T-helper 17 cell (primary cell): ENCODE measurements around the gene RUVBL1. TPM values are rescaled to one million over a fixed set of nuclear protein-coding genes. Genes with fewer than 3 reads are reported as not detected.

Experiments
- ATAC-seq: fragments of 150-1000 bp; cut with Tn5 transposase; 2 replicates; pipeline ENCODE4 v1.10.0; 2021; ENCODE audit warnings: mild to moderate bottlenecking, moderate library complexity
- DNase-seq, 3 donors: peaks; one replicate each; pipeline versions ENCODE4 v3.0.0 to v3.0.0-alpha.2; 2020 to 2021
- H3K9me3 ChIP-seq: one replicate; pipeline ENCODE4 v1.7.0; 2013; ENCODE audit warnings: low read length, mild to moderate bottlenecking; ENCODE audit not compliant: control insufficient read depth, poor library complexity, severe bottlenecking
- H3K27ac Mint-ChIP-seq: one replicate; pipeline ENCODE4 v1.8.0; 2022; ENCODE audit warnings: mild to moderate bottlenecking, moderate library complexity, mixed read lengths
- H3K27me3 Mint-ChIP-seq: one replicate; pipeline ENCODE4 v1.8.0; 2022; ENCODE audit warnings: mixed read lengths
- H3K36me3 Mint-ChIP-seq: one replicate; pipeline ENCODE4 v1.8.0; 2022; ENCODE audit warnings: low read depth, mixed read lengths
- H3K4me1 Mint-ChIP-seq: one replicate; pipeline ENCODE4 v1.8.0; 2022; ENCODE audit warnings: mild to moderate bottlenecking, mixed read lengths
- H3K4me3 Mint-ChIP-seq: one replicate; pipeline ENCODE4 v1.8.0; 2022; ENCODE audit warnings: mild to moderate bottlenecking, moderate library complexity, mixed read lengths
- total RNA-seq, 4 donors: library from RNA in 2 of 4; stranded (reverse) in 2 of 4; gene quantifications; one replicate each; pipeline ENCODE4 v1.2.3 and lab custom pipeline; 2022 to 2026

RUVBL1 gene
- total RNA-seq, 2 donors from 2014 or later = 18.5 to 21.3 TPM

GRCh38 chr3:128083980-128084674 is 39.5 kb downstream of the RUVBL1 start:
- Mint-ChIP-seq H3K27me3 (no peaks in the 10 kb centered on the region), H3K36me3 (peaks cover 2% of the 10 kb centered on the region), H3K4me3 (no peak overlapping the region), H3K27ac (no peak overlapping the region), H3K4me1 (peaks cover 2% of the 10 kb centered on the region)
- no peak for ATAC-seq
- no peak for DNase-seq
- no peaks in the 10 kb centered on the region for H3K9me3 ChIP-seq

GRCh38 chr3:128083396-128083795 is 40.2 kb downstream of the RUVBL1 start:
- H3K4me1 Mint-ChIP-seq = peaks cover 2% of the 10 kb centered on the region
- no peaks in the 10 kb centered on the region for H3K27me3 Mint-ChIP-seq
- peaks cover 2% of the 10 kb centered on the region for H3K36me3 Mint-ChIP-seq
- H3K4me3 Mint-ChIP-seq = no peak overlapping the region
- DNase-seq (no peak), ATAC-seq (no peak)
- H3K27ac Mint-ChIP-seq = no peak overlapping the region
- no peaks in the 10 kb centered on the region for H3K9me3 ChIP-seq

GRCh38 chr3:128082546-128082945 is 41.1 kb downstream of the RUVBL1 start:
- H3K36me3 Mint-ChIP-seq = peaks cover 2% of the 10 kb centered on the region

GRCh38 chr3:128081846-128082245 is 41.8 kb downstream of the RUVBL1 start:
- peak overlapping the region; percentile 32 for H3K27ac Mint-ChIP-seq
- H3K36me3 Mint-ChIP-seq = no peaks in the 10 kb centered on the region
- no peaks in the 10 kb centered on the region for H3K27me3 Mint-ChIP-seq
- ATAC-seq (no peak), DNase-seq (no peak)
- H3K4me1 Mint-ChIP-seq = no peaks in the 10 kb centered on the region
- no peaks in the 10 kb centered on the region for H3K9me3 ChIP-seq
- no peak overlapping the region for H3K4me3 Mint-ChIP-seq

More at GRCh38 chr3:128082546-128082945, 41.1 kb downstream of the RUVBL1 start:
- peak overlapping the region; percentile 32 for H3K27ac Mint-ChIP-seq
- no peaks in the 10 kb centered on the region for H3K27me3 Mint-ChIP-seq
- DNase-seq = no peak
- no peak overlapping the region for H3K4me3 Mint-ChIP-seq
- peaks cover 2% of the 10 kb centered on the region for H3K4me1 Mint-ChIP-seq
- H3K9me3 ChIP-seq = no peaks in the 10 kb centered on the region
- ATAC-seq = no peak

- no peak for ATAC-seq
- no peaks in the 10 kb centered on the region for H3K9me3 ChIP-seq
- H3K36me3 Mint-ChIP-seq = no peaks in the 10 kb centered on the region
- no peaks in the 10 kb centered on the region for H3K4me1 Mint-ChIP-seq
- H3K4me3 Mint-ChIP-seq = no peak overlapping the region
- H3K27me3 Mint-ChIP-seq = no peaks in the 10 kb centered on the region
- H3K27ac Mint-ChIP-seq = no peak overlapping the region
- DNase-seq = no peak
Measured at GRCh38 chr3:128081226-128081625, 42.4 kb downstream of the RUVBL1 start.

GRCh38 chr3:128080323-128081080 is 43.1 kb downstream of the RUVBL1 start:
- H3K27me3 Mint-ChIP-seq = no peaks in the 10 kb centered on the region
- no peak overlapping the region for H3K4me3 Mint-ChIP-seq
- no peak for ATAC-seq
- H3K9me3 ChIP-seq = no peaks in the 10 kb centered on the region
- DNase-seq = no peak
- no peak overlapping the region for H3K27ac Mint-ChIP-seq
- no peaks in the 10 kb centered on the region for H3K36me3 Mint-ChIP-seq
- peaks cover 4% of the 10 kb centered on the region for H3K4me1 Mint-ChIP-seq

- H3K36me3 Mint-ChIP-seq = no peaks in the 10 kb centered on the region
- H3K27ac Mint-ChIP-seq = no peak overlapping the region
- H3K4me1 Mint-ChIP-seq = peaks cover 8% of the 10 kb centered on the region
- no peak for DNase-seq
- no peaks in the 10 kb centered on the region for H3K27me3 Mint-ChIP-seq
- H3K9me3 ChIP-seq = no peaks in the 10 kb centered on the region
- no peak for ATAC-seq
- no peak overlapping the region for H3K4me3 Mint-ChIP-seq
Measured at GRCh38 chr3:128079823-128080222, 43.8 kb downstream of the RUVBL1 start.

GRCh38 chr3:128078875-128079274 is 44.7 kb downstream of the RUVBL1 start:
- no peaks in the 10 kb centered on the region for H3K9me3 ChIP-seq
- H3K4me3 Mint-ChIP-seq = no peak overlapping the region
- no peak for DNase-seq
- peak overlapping the region; percentile 4 for H3K27ac Mint-ChIP-seq
- no peaks in the 10 kb centered on the region for H3K36me3 Mint-ChIP-seq
- H3K27me3 Mint-ChIP-seq = no peaks in the 10 kb centered on the region
- ATAC-seq = no peak
- peaks cover 9% of the 10 kb centered on the region for H3K4me1 Mint-ChIP-seq

- H3K27me3 Mint-ChIP-seq = no peaks in the 10 kb centered on the region
- DNase-seq (no peak), ATAC-seq (no peak)
- H3K4me3 Mint-ChIP-seq = no peak overlapping the region
- H3K36me3 Mint-ChIP-seq = no peaks in the 10 kb centered on the region
- H3K27ac Mint-ChIP-seq = peak overlapping the region; percentile 4
- no peaks in the 10 kb centered on the region for H3K9me3 ChIP-seq
- peaks cover 9% of the 10 kb centered on the region for H3K4me1 Mint-ChIP-seq
Measured at GRCh38 chr3:128078322-128078721, 45.3 kb downstream of the RUVBL1 start.

- DNase-seq = no peak
- Mint-ChIP-seq H3K4me1 (peaks cover 9% of the 10 kb centered on the region), H3K36me3 (no peaks in the 10 kb centered on the region), H3K4me3 (peak overlapping the region; percentile 83), H3K27me3 (no peaks in the 10 kb centered on the region), H3K27ac (peak overlapping the region; percentile 59)
- no peak for ATAC-seq
- H3K9me3 ChIP-seq = no peaks in the 10 kb centered on the region
Measured at GRCh38 chr3:128077665-128078064, 45.9 kb downstream of the RUVBL1 start.

- ATAC-seq = no peak
- Mint-ChIP-seq H3K4me1 (peaks cover 9% of the 10 kb centered on the region), H3K36me3 (no peaks in the 10 kb centered on the region), H3K27ac (peak overlapping the region; percentile 59), H3K27me3 (no peaks in the 10 kb centered on the region), H3K4me3 (peak overlapping the region; percentile 83)
- H3K9me3 ChIP-seq = no peaks in the 10 kb centered on the region
- no peak for DNase-seq
Measured at GRCh38 chr3:128077202-128077624, 46.4 kb downstream of the RUVBL1 start.

GRCh38 chr3:128076483-128077201 is 47.0 kb downstream of the RUVBL1 start:
- no peaks in the 10 kb centered on the region for H3K9me3 ChIP-seq
- DNase-seq = peak in 1 of 3 donors; percentile 34
- no peak overlapping the region for H3K27ac Mint-ChIP-seq
- H3K36me3 Mint-ChIP-seq = no peaks in the 10 kb centered on the region
- peaks cover 9% of the 10 kb centered on the region for H3K4me1 Mint-ChIP-seq
- no peaks in the 10 kb centered on the region for H3K27me3 Mint-ChIP-seq
- H3K4me3 Mint-ChIP-seq = peak overlapping the region; percentile 83
- ATAC-seq = peak; percentile 39
